ENCODE measurements around the gene SPAG6.

SPAG6 gene

GRCh38 chr10:22458272-22459038 is 113.2 kb downstream of the SPAG6 start:
- Histone ChIP-seq H3K79me2 (ENCODE audit: insufficient read depth, low read length) (no peaks in the 10 kb centered on the region), H3K4me1 (ENCODE audit: insufficient read depth, low read length) (no peaks in the 10 kb centered on the region), H3K27ac (ENCODE audit: low read length) (no peak overlapping the region), H3K27me3 (ENCODE audit: insufficient read depth, low read length, poor library complexity) (no peaks in the 10 kb centered on the region), H2AFZ (ENCODE audit: low read depth, low read length) (no peak overlapping the region), H3K36me3 (ENCODE audit: insufficient read depth, low read length) (no peaks in the 10 kb centered on the region), H3K4me3 (ENCODE audit: low read depth in 1 of 2, low read length in 2 of 2) (no peak overlapping the region), H3K9ac (ENCODE audit: low read depth, low read length) (no peak overlapping the region), H3K9me3 (ENCODE audit: insufficient read depth, low read length, severe bottlenecking) (no peaks in the 10 kb centered on the region), H4K20me1 (ENCODE audit: insufficient read depth, low read length) (no peaks in the 10 kb centered on the region), H3K4me2 (ENCODE audit: insufficient read depth, low read length) (no peak overlapping the region)
- ATAC-seq (ENCODE audit: insufficient read depth, low read depth) (no peak), DNase-seq (no peak)
- no peak for TF ChIP-seq EZH2 (IDR thresholded peaks at IDR 0.05; ENCODE audit: borderline replicate concordance, low read depth, low read length, severe bottlenecking)
- no peak for TF ChIP-seq CTCF (IDR thresholded peaks at IDR 0.05; ENCODE audit: borderline replicate concordance, extremely low read depth, low read length, poor library complexity, severe bottlenecking)

- Histone ChIP-seq H3K27me3 (ENCODE audit: insufficient read depth, low read length, poor library complexity) (no peaks in the 10 kb centered on the region), H3K4me2 (ENCODE audit: insufficient read depth, low read length) (no peak overlapping the region)
Observed at GRCh38 chr10:22459496-22459895, 114.2 kb downstream of the SPAG6 start.

GRCh38 chr10:22460101-22460500 is 114.8 kb downstream of the SPAG6 start:
- Histone ChIP-seq H3K9me3 (ENCODE audit: insufficient read depth, low read length, severe bottlenecking) (no peaks in the 10 kb centered on the region), H3K79me2 (ENCODE audit: insufficient read depth, low read length) (no peaks in the 10 kb centered on the region), H3K36me3 (ENCODE audit: insufficient read depth, low read length) (no peaks in the 10 kb centered on the region), H4K20me1 (ENCODE audit: insufficient read depth, low read length) (no peaks in the 10 kb centered on the region), H3K4me3 (ENCODE audit: low read depth in 1 of 2, low read length in 2 of 2) (no peak overlapping the region), H3K4me1 (ENCODE audit: insufficient read depth, low read length) (no peaks in the 10 kb centered on the region), H2AFZ (ENCODE audit: low read depth, low read length) (no peak overlapping the region), H3K27me3 (ENCODE audit: insufficient read depth, low read length, poor library complexity) (no peaks in the 10 kb centered on the region), H3K4me2 (ENCODE audit: insufficient read depth, low read length) (no peak overlapping the region), H3K27ac (ENCODE audit: low read length) (no peak overlapping the region), H3K9ac (ENCODE audit: low read depth, low read length) (no peak overlapping the region)
- ATAC-seq (ENCODE audit: insufficient read depth, low read depth), result no peak
- DNase-seq, result no peak
- no peak for TF ChIP-seq CTCF (IDR thresholded peaks at IDR 0.05; ENCODE audit: borderline replicate concordance, extremely low read depth, low read length, poor library complexity, severe bottlenecking)
- TF ChIP-seq EZH2 (IDR thresholded peaks at IDR 0.05; ENCODE audit: borderline replicate concordance, low read depth, low read length, severe bottlenecking), result no peak

More at GRCh38 chr10:22459496-22459895, 114.2 kb downstream of the SPAG6 start:
- no peaks in the 10 kb centered on the region for H4K20me1 ChIP-seq (ENCODE audit: insufficient read depth, low read length)
- TF ChIP-seq CTCF (IDR thresholded peaks at IDR 0.05; ENCODE audit: borderline replicate concordance, extremely low read depth, low read length, poor library complexity, severe bottlenecking) (no peak), EZH2 (IDR thresholded peaks at IDR 0.05; ENCODE audit: borderline replicate concordance, low read depth, low read length, severe bottlenecking) (no peak)
- H3K9ac ChIP-seq (ENCODE audit: low read depth, low read length), result no peak overlapping the region
- DNase-seq (no peak), ATAC-seq (ENCODE audit: insufficient read depth, low read depth) (no peak)
- H3K79me2 ChIP-seq (ENCODE audit: insufficient read depth, low read length), result no peaks in the 10 kb centered on the region
- no peak overlapping the region for H3K27ac ChIP-seq (ENCODE audit: low read length)
- no peaks in the 10 kb centered on the region for H3K36me3 ChIP-seq (ENCODE audit: insufficient read depth, low read length)
- no peak overlapping the region for H2AFZ ChIP-seq (ENCODE audit: low read depth, low read length)
- no peak overlapping the region for H3K4me3 ChIP-seq (ENCODE audit: low read depth in 1 of 2, low read length in 2 of 2)
- H3K9me3 ChIP-seq (ENCODE audit: insufficient read depth, low read length, severe bottlenecking), result no peaks in the 10 kb centered on the region
- no peaks in the 10 kb centered on the region for H3K4me1 ChIP-seq (ENCODE audit: insufficient read depth, low read length)
